H1 (cell line): ENCODE results near the gene ARCN1. TPM values are rescaled to one million over a fixed set of nuclear protein-coding genes. Genes with fewer than 3 reads are reported as not detected.

ENCODE experiments used
- CTCF ChIA-PET: fragments of 300-600 bp; sonication (Branson Sonifier 250); formaldehyde crosslinking; loops from one replicate; lab custom pipeline; 2021; ENCODE audit not compliant: partially characterized antibody; lab: Charles Lee
- POLR2A ChIA-PET: fragments of 300-600 bp; sonication (Branson Sonifier 250); formaldehyde crosslinking; loops from one replicate; lab custom pipeline; 2021; ENCODE audit warnings: inconsistent platforms; ENCODE audit not compliant: partially characterized antibody; lab: Charles Lee
- DNase-seq, 2 experiments: peaks; one replicate each; pipeline versions ENCODE4 v3.0.0 to v3.0.0-alpha.2; 2010 to 2022; ENCODE audit warnings: low spot score in 2 of 2, low read depth in 1 of 2, mixed read lengths in 1 of 2
- FAIRE-seq: peaks from 2 replicates; lab custom pipeline; 2011; peaks lifted over from hg19 to GRCh38; lab: Jason Lieb, UNC
- H2AFZ ChIP-seq: 2 replicates; pipeline ENCODE4 v1.8.1; 2012; ENCODE audit warnings: low read length, inconsistent platforms
- H2AK5ac ChIP-seq: 2 replicates; pipeline ENCODE4 v1.6.1; 2013; ENCODE audit warnings: low read depth, low read length
- H2BK120ac ChIP-seq: replicated peaks from 2 replicates; pipeline ENCODE3; 2013; ENCODE audit warnings: low read depth, low read length, inconsistent platforms
- H2BK12ac ChIP-seq: 2 replicates; pipeline ENCODE4 v1.6.1; 2013; ENCODE audit warnings: low read depth, low read length
- H2BK15ac ChIP-seq: 2 replicates; pipeline ENCODE4 v1.6.1; 2013; ENCODE audit warnings: low read length
- H2BK20ac ChIP-seq: 2 replicates; pipeline ENCODE4 v1.6.1; 2013; ENCODE audit warnings: low read length
- H2BK5ac ChIP-seq: 2 replicates; pipeline ENCODE4 v1.6.1; 2013; ENCODE audit warnings: low read depth, low read length
- H3K14ac ChIP-seq: 2 replicates; pipeline ENCODE4 v1.6.1; 2013; ENCODE audit warnings: inconsistent platforms; ENCODE audit not compliant: insufficient read length
- H3K18ac ChIP-seq: 2 replicates; pipeline ENCODE4 v1.6.1; 2013; ENCODE audit warnings: low read length; ENCODE audit errors: extremely low read depth
- H3K23ac ChIP-seq: 2 replicates; pipeline ENCODE4 v1.6.1; 2013; ENCODE audit warnings: inconsistent platforms; ENCODE audit not compliant: insufficient read length
- H3K23me2 ChIP-seq: 2 replicates; pipeline ENCODE4 v1.6.1; 2013; ENCODE audit warnings: low read depth, low read length
- H3K27ac ChIP-seq: 2 replicates; pipeline ENCODE4 v1.6.1; 2011; ENCODE audit warnings: low read depth, low read length, inconsistent platforms
- H3K27me3 ChIP-seq, 4 experiments: replicated peaks in 1 of 4; 1 replicate in 1 of 4; 2 replicates in 3 of 4; pipeline versions ENCODE4 v1.6.1 to v1.8.1; 2011 to 2013; ENCODE audit warnings: low read length in 3 of 4, mild to moderate bottlenecking in 3 of 4, inconsistent platforms in 2 of 4, mixed read lengths in 2 of 4, moderate library complexity in 1 of 4; ENCODE audit not compliant: control insufficient read depth in 3 of 4, insufficient read depth in 3 of 4; ENCODE audit errors: extremely low read depth in 1 of 4
- H3K36me3 ChIP-seq, 4 experiments: 2 replicates each; pipeline versions ENCODE4 v1.6.1 to v1.8.1; 2011 to 2013; ENCODE audit warnings: mild to moderate bottlenecking in 4 of 4, low read length in 3 of 4, moderate library complexity in 2 of 4, control low read depth in 1 of 4, inconsistent platforms in 1 of 4; ENCODE audit not compliant: insufficient read depth in 4 of 4, control insufficient read depth in 2 of 4
- H3K4ac ChIP-seq: replicated peaks from 2 replicates; pipeline ENCODE3; 2013; ENCODE audit warnings: low read length, low read depth, mixed read lengths, inconsistent platforms; ENCODE audit not compliant: insufficient read length
- H3K4me1 ChIP-seq, 4 experiments: replicated peaks in 1 of 4; 1 replicate in 1 of 4; 2 replicates in 3 of 4; pipeline versions ENCODE4 v1.6.1 to v1.8.1; 2011 to 2013; ENCODE audit warnings: low read length in 3 of 4, inconsistent platforms in 2 of 4, mixed read lengths in 1 of 4; ENCODE audit not compliant: insufficient read depth in 4 of 4, control insufficient read depth in 3 of 4
- H3K4me2 ChIP-seq, 2 experiments: 2 replicates each; pipeline versions ENCODE4 v1.6.1 to v1.8.1; 2011 to 2013; ENCODE audit warnings: low read depth in 2 of 2, low read length in 2 of 2, control low read depth in 1 of 2, inconsistent platforms in 1 of 2, mild to moderate bottlenecking in 1 of 2; ENCODE audit not compliant: insufficient read depth in 1 of 2
- H3K4me3 ChIP-seq, 4 experiments: fragments of 200-600, 300-600 bp in 1 of 4; sonication (generic), shearing (Covaris generic), sonication (Bioruptor Twin) in 1 of 4; 2 replicates each; pipeline versions ENCODE4 v1.5.1 to v1.8.1; 2011 to 2016; ENCODE audit warnings: low read length in 4 of 4, low read depth in 3 of 4, control low read depth in 2 of 4, inconsistent platforms in 2 of 4, mild to moderate bottlenecking in 2 of 4, mixed read lengths in 1 of 4, moderate library complexity in 1 of 4; ENCODE audit not compliant: insufficient read depth in 2 of 4; ENCODE audit errors: extremely low read depth in 1 of 4
- H3K56ac ChIP-seq: replicated peaks from 2 replicates; pipeline ENCODE3; 2013; ENCODE audit warnings: low read depth, mild to moderate bottlenecking, mixed read lengths, low read length, inconsistent platforms; ENCODE audit not compliant: insufficient read length
- H3K79me1 ChIP-seq: 2 replicates; pipeline ENCODE4 v1.6.1; 2013; ENCODE audit warnings: low read depth, low read length, control low read depth
- H3K79me2 ChIP-seq, 2 experiments: 2 replicates each; pipeline versions ENCODE4 v1.6.1 to v1.8.1; 2012 to 2013; ENCODE audit warnings: low read length in 2 of 2, mild to moderate bottlenecking in 2 of 2, inconsistent platforms in 1 of 2; ENCODE audit not compliant: insufficient read depth in 2 of 2, control insufficient read depth in 1 of 2
- H3K9ac ChIP-seq, 4 experiments: replicated peaks in 1 of 4; 1 replicate in 1 of 4; 2 replicates in 3 of 4; pipeline versions ENCODE4 v1.6.1 to v1.8.1; 2011 to 2013; ENCODE audit warnings: low read depth in 3 of 4, low read length in 3 of 4, control low read depth in 2 of 4, mild to moderate bottlenecking in 2 of 4, moderate library complexity in 2 of 4, inconsistent platforms in 1 of 4; ENCODE audit errors: extremely low read depth in 1 of 4
- H3K9me3 ChIP-seq, 2 experiments: 2 replicates each; pipeline versions ENCODE4 v1.6.1 to v1.8.1; 2012 to 2013; ENCODE audit warnings: mild to moderate bottlenecking in 2 of 2, moderate library complexity in 2 of 2, control low read depth in 1 of 2, inconsistent platforms in 1 of 2, low read depth in 1 of 2, low read length in 1 of 2, mixed read lengths in 1 of 2; ENCODE audit not compliant: insufficient read depth in 2 of 2
- H4K20me1 ChIP-seq, 2 experiments: replicated peaks in 1 of 2; 2 replicates each; pipeline versions ENCODE3 to v1.8.1; 2011 to 2013; ENCODE audit warnings: inconsistent platforms in 2 of 2, low read length in 2 of 2, mild to moderate bottlenecking in 1 of 2; ENCODE audit not compliant: insufficient read depth in 2 of 2, control insufficient read depth in 1 of 2
- H4K5ac ChIP-seq: 2 replicates; pipeline ENCODE4 v1.6.1; 2013; ENCODE audit warnings: low read length, low read depth, mixed read lengths, inconsistent platforms; ENCODE audit not compliant: insufficient read length
- H4K8ac ChIP-seq: 2 replicates; pipeline ENCODE4 v1.8.0; 2013; ENCODE audit warnings: mild to moderate bottlenecking, moderate library complexity, low read length, inconsistent platforms; ENCODE audit not compliant: insufficient read depth; ENCODE audit errors: extremely low read depth
- H4K91ac ChIP-seq: replicated peaks from 2 replicates; pipeline ENCODE3; 2013; ENCODE audit warnings: low read length, mixed read lengths, inconsistent platforms; ENCODE audit not compliant: insufficient read length
- E2F6 ChIP-seq: IDR thresholded peaks from 2 replicates; pipeline ENCODE4 v1.6.1; 2012; ENCODE audit warnings: inconsistent platforms
- KDM1A ChIP-seq: fragments of 200-600, 300-600 bp; sonication (generic); IDR thresholded peaks from 2 replicates; pipeline ENCODE4 v1.7.1; 2016; ENCODE audit warnings: mild to moderate bottlenecking, low read length, borderline replicate concordance
- SAP30 ChIP-seq: fragments of 300-600 bp; sonication (generic); IDR thresholded peaks from 2 replicates; pipeline ENCODE4 v1.7.1; 2012; ENCODE audit warnings: low read length, moderate library complexity, mild to moderate bottlenecking, inconsistent platforms; ENCODE audit not compliant: insufficient read depth, insufficient replicate concordance
- whole genome bisulfite sequencing, 2 experiments: shearing (Covaris generic) in 1 of 2; methylation state at CpG; one replicate each; pipeline versions ENCODE4 v1.1.6 to v1.1.7; 2013 to 2015; ENCODE audit warnings: low lambda C conversion rate in 2 of 2, mixed read lengths in 2 of 2, inconsistent platforms in 1 of 2, low coverage in 1 of 2, missing lambda C conversion rate in 1 of 2; ENCODE audit not compliant: insufficient replicate concordance in 2 of 2, insufficient coverage in 1 of 2, insufficient read length in 1 of 2; ENCODE audit errors: extremely low coverage in 1 of 2, missing lambda C conversion rate in 1 of 2; 5-methylcytosine and 5-hydroxymethylcytosine counted together
- polyA plus RNA-seq, 7 experiments: library from polyadenylated mRNA; depleted of rRNA in 3 of 7; stranded (reverse) in 5 of 7; unstranded in 2 of 7; fragments of >200 nt in 5 of 7; fragments of 200-250 nt in 2 of 7; gene quantifications; 1 replicate in 5 of 7; 2 replicates in 1 of 7; 4 replicates in 1 of 7; pipeline versions ENCODE4 v1.2.1 to v1.2.3, GENCODE V29; 2011 to 2013; ENCODE audit warnings: missing spikeins in 2 of 7, mixed read lengths in 2 of 7
- total RNA-seq: library from RNA; stranded (reverse); fragmentation: NEBNext Ultra II Directional; extraction: Animal tissue kit (Norgen Biotek cat#: 25700); gene quantifications from 2 replicates; pipeline ENCODE4 v1.2.1, GENCODE V29; 2021

ARCN1 gene
- total and polyA plus RNA-seq, 2 of the 8 experiments (the other 6 are each of a cell fraction or from before 2014, with no cell fraction given): 132 to 146 TPM

GRCh38 chr11:118648291-118648690 is 76.1 kb downstream of the ARCN1 start:
- H3K9me3 ChIP-seq: no peaks in the 10 kb centered on the region
- no peak overlapping the region for H2BK20ac ChIP-seq
- 92% methylated on average over 5 of the region's 5 CpGs; no CpG with 5 or more reads in 1 of the 2 experiments for WGBS, 2 experiments
- no peak overlapping the region for H4K5ac ChIP-seq
- H3K9ac ChIP-seq: no peak overlapping the region
- no peaks in the 10 kb centered on the region for H3K23me2 ChIP-seq
- no peak overlapping the region for H2BK12ac ChIP-seq
- no peak overlapping the region for H4K91ac ChIP-seq
- H3K27ac ChIP-seq: no peak overlapping the region
- H3K4me1 ChIP-seq: no peaks in the 10 kb centered on the region
- no peak overlapping the region for H3K4me2 ChIP-seq
- ChIA-PET POLR2A (interaction anchor here (0.6 to 25.8 kb wide), 4 partner anchors 10 to 94 kb away, joined by 4 to 574 read pairs (median 171); partner anchors contain the start of gene PHLDB1), CTCF (interaction anchor here (0.6 to 19.1 kb wide), 6 partner anchors 9 to 310 kb away, joined by 3 to 435 read pairs (median 4); partner anchors contain the start of gene PHLDB1)
- H4K8ac ChIP-seq: no peak overlapping the region
- no peak overlapping the region for H3K23ac ChIP-seq
- H3K79me2 ChIP-seq: no peaks in the 10 kb centered on the region
- DNase-seq: no peak
- H4K20me1 ChIP-seq: peaks cover 0 to 9% of the 10 kb centered on the region in 2 experiments
- no peak for FAIRE-seq
- H2AK5ac ChIP-seq: no peak overlapping the region
- H3K14ac ChIP-seq: no peak overlapping the region
- H3K4ac ChIP-seq: no peak overlapping the region
- no peak overlapping the region for H3K56ac ChIP-seq
- peaks cover 24 to 72% (median 55%) of the 10 kb centered on the region in 4 experiments; a peak in 7 of 8 replicates for H3K36me3 ChIP-seq
- H3K79me1 ChIP-seq: no peaks in the 10 kb centered on the region; the same call in 1 of the 2 replicates
- no peak overlapping the region for H2BK15ac ChIP-seq
- no peak overlapping the region for H3K4me3 ChIP-seq
- H2BK120ac ChIP-seq: no peak overlapping the region
- H2AFZ ChIP-seq: no peak overlapping the region
- H2BK5ac ChIP-seq: no peak overlapping the region
- no peaks in the 10 kb centered on the region for H3K27me3 ChIP-seq
- no peak overlapping the region for H3K18ac ChIP-seq
- TF ChIP-seq KDM1A (no peak), SAP30 (no peak), E2F6 (no peak)
